Mucosa of descending colon (tissue), 3 donors: ENCODE data around the gene PARVB. TPM values are rescaled to one million over a fixed set of nuclear protein-coding genes. Genes with fewer than 3 reads are reported as not detected.

Source experiments
- ATAC-seq: fragments of 200-7000 bp; cut with Tn5 transposase; one replicate; pipeline ENCODE4 v1.9.1; 2020; ENCODE audit warnings: mild to moderate bottlenecking, moderate library complexity
- DNase-seq, 3 donors: peaks; one replicate each; pipeline ENCODE4 v3.0.0-alpha.2; 2020
- H3K36me3 ChIP-seq: fragments of 200-600 bp; one replicate; pipeline ENCODE4 v1.8.0; 2021; ENCODE audit warnings: low read depth, mild to moderate bottlenecking
- H3K4me1 ChIP-seq: fragments of 200-600 bp; one replicate; pipeline ENCODE4 v1.8.0; 2021; ENCODE audit warnings: low read depth, mild to moderate bottlenecking
- H3K4me3 ChIP-seq: fragments of 200-600 bp; one replicate; pipeline ENCODE4 v1.8.0; 2021; ENCODE audit warnings: mild to moderate bottlenecking
- H3K9me3 ChIP-seq: fragments of 200-600 bp; one replicate; pipeline ENCODE4 v1.8.0; 2021; ENCODE audit warnings: mild to moderate bottlenecking
- CTCF ChIP-seq: fragments of 200-600 bp; IDR thresholded peaks from one replicate; pipeline ENCODE4 v1.8.0; 2022; ENCODE audit warnings: antibody characterized with exemption, mild to moderate bottlenecking
- intact Hi-C, 2 donors: fragments of 100-400 bp; cut with DNase I in 1 of 2; cut with micrococcal nuclease in 1 of 2; formaldehyde crosslinking; loops; one replicate each; pipeline versions ENCODE4 v1.11.0 to v1.11.1; 2022; cut with DNase I, micrococcal nuclease
- total RNA-seq, 3 donors: library from RNA; stranded (reverse); fragmentation: NEBNext Ultra II Directional in 2 of 3; extraction: Animal tissue kit (Norgen Biotek cat#: 25700) in 2 of 3; gene quantifications; one replicate each; pipeline versions ENCODE4 v1.2.1 to v1.2.4, GENCODE V29; 2021 to 2023
- donor health status: DM: no; HTN: no; CAD: no; lungs with moderate emphysema.
- donor health status: DM: no; HTN: no; CAD: no.
- donor health status: DM: no; HTN: yes; CAD: no.

Gene PARVB
- total RNA-seq, 3 donors from 2014 or later = 5.2 to 35.7 (median 14.9) TPM

GRCh38 chr22:44168206-44168605 is 144.1 kb downstream of the PARVB start:
- Histone ChIP-seq H3K4me1 (no peaks in the 10 kb centered on the region), H3K36me3 (no peaks in the 10 kb centered on the region), H3K9me3 (no peaks in the 10 kb centered on the region), H3K4me3 (no peak overlapping the region)
- TF ChIP-seq CTCF = no peak
- DNase-seq (no peak), ATAC-seq (no peak)
- intact Hi-C loops = no loop called here

- ATAC-seq = no peak
- DNase-seq = peak in 1 of 3 donors; percentile 14
- Histone ChIP-seq H3K4me3 (no peak overlapping the region), H3K9me3 (no peaks in the 10 kb centered on the region), H3K36me3 (no peaks in the 10 kb centered on the region), H3K4me1 (no peaks in the 10 kb centered on the region)
- intact Hi-C loops = no loop called here
- TF ChIP-seq CTCF = no peak
Observed at GRCh38 chr22:44170470-44170869, 146.4 kb downstream of the PARVB start.

GRCh38 chr22:44171561-44171960 is 147.5 kb downstream of the PARVB start:
- TF ChIP-seq CTCF = no peak
- Histone ChIP-seq H3K4me1 (no peaks in the 10 kb centered on the region), H3K4me3 (no peak overlapping the region), H3K9me3 (no peaks in the 10 kb centered on the region), H3K36me3 (no peaks in the 10 kb centered on the region)
- DNase-seq = peak in 2 of 3 donors; percentile 8 to 9
- intact Hi-C loops = no loop called here
- no peak for ATAC-seq

- H3K9me3 ChIP-seq = no peaks in the 10 kb centered on the region
- H3K36me3 ChIP-seq = no peaks in the 10 kb centered on the region
- no peak overlapping the region for H3K4me3 ChIP-seq
- ATAC-seq (peak; percentile 76), DNase-seq (peak; percentile 35 to 82 (median 45))
- H3K4me1 ChIP-seq = no peaks in the 10 kb centered on the region
- intact Hi-C loops = no loop called here
- TF ChIP-seq CTCF = no peak
Observed at GRCh38 chr22:44172370-44173108, 148.4 kb downstream of the PARVB start.

- Histone ChIP-seq H3K4me3 (no peak overlapping the region), H3K4me1 (no peaks in the 10 kb centered on the region), H3K9me3 (no peaks in the 10 kb centered on the region), H3K36me3 (no peaks in the 10 kb centered on the region)
- intact Hi-C loops = no loop called here
- TF ChIP-seq CTCF = no peak
- ATAC-seq (no peak), DNase-seq (no peak)
Observed at GRCh38 chr22:44173154-44173553, 149.1 kb downstream of the PARVB start.
